GM21528 (cell line): ENCODE results near the gene CDKN2D.

Experiments used
- ATAC-seq: cut with Tn5 transposase; IDR thresholded peaks from one replicate; pipeline ENCODE4 v1.9.1; 2021; ENCODE audit warnings: mild to moderate bottlenecking, moderate library complexity; ENCODE audit not compliant: unreplicated experiment, low FRiP score

CDKN2D gene

GRCh38 chr19:10568826-10569651, at the start of gene CDKN2D:
Gene CDKN2D (minus strand): TSS chr19:10568979. CDS start chr19:10568653, 326 bp downstream.
- peak; percentile 65 for ATAC-seq

DNA sequence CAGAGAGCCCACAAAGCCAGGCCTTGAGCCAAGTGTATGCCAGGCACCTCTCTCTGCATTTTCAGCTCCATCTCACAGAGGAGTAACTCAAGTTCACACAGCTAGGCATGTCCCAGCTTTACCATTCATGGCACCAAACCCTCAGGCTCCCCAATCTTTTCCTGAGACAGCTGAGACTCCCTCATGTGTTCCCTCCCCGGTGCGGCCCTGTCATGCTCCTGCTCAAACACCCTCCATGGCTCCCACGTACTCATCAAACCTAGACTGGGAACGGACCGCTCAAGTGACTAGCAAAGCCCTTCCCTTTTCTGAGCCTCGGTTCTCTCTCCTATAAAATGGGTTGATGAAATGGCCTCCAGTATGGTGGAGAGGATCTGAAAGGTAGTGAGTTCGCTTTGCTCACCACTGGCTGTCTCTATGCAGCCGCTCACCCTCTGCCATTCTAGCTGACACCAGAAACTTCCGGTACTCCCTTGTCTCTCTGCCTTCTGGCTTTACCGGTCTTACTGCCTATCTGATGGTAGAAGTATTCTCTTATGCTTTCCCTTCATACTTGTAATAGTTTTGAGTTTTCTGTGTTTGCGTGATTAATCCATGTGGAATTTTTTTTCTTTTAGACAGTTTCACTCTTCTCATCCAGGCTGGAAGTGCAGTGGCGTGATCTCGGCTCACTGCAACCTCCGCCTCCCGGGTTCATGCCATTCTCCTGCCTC, 48.8 kb upstream of the CDKN2D start:
- ATAC-seq = no peak

- no peak for ATAC-seq
Observed at GRCh38 chr19:10615429-10616023, 46.7 kb upstream of the CDKN2D start.

GRCh38 chr19:10612499-10613119, 43.8 kb upstream of the CDKN2D start:
- no peak for ATAC-seq

- ATAC-seq = no peak
Observed at GRCh38 chr19:10611907-10612306, 43.1 kb upstream of the CDKN2D start.

DNA sequence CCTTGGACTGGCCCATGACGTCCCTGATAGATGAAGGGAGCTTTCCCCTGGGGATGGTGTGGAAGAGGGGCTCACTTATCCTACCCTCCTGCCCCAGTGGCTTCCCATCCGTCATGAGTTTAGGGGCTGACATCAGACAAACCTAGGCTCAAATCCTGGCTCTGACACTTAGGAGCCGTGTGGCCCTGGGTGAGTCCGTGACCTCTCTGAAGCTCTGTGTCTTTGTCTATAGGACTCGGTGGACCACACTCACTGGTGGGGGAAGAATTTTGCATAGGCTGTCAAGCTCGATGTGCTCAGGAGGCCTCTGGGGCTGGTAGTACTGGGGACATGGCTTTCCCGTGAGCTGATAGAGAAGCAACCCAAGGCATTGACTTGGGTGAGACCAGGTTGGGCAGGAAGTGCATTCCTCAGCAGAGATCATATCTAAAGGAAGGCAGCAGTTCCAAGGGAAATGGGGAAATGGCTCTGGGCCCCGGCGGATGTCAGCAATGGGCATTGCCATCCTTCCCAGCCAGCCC, 35.7 kb upstream of the CDKN2D start:
- ATAC-seq = no peak

DNA sequence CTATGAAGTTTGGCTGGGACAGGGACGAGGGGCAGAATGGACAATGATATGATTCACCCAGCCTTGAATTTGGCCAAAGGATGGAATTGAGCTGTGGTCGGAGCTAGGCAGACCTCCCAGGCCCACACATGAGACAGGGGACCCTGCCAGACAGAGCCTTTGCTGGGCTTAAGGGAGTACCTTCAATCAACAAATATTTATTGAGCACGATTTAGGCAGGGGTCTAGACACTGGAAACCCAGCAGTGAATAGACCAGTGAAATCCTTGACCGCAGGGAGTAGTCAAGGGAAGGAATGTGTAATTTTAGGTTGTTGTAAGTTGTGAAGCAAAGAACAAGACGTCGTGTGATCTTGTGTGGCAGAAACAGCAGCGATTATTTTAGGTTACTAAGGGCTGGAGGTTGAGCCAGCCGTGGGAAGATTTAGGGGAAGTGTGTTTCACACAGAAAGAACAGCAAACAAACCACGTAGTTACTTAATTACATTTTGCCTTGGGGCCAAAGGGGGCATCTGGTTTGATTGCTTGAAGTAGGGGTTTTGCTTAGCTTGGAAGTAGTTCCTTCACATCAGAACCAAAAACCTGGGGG, 35.2 kb upstream of the CDKN2D start:
- no peak for ATAC-seq

DNA sequence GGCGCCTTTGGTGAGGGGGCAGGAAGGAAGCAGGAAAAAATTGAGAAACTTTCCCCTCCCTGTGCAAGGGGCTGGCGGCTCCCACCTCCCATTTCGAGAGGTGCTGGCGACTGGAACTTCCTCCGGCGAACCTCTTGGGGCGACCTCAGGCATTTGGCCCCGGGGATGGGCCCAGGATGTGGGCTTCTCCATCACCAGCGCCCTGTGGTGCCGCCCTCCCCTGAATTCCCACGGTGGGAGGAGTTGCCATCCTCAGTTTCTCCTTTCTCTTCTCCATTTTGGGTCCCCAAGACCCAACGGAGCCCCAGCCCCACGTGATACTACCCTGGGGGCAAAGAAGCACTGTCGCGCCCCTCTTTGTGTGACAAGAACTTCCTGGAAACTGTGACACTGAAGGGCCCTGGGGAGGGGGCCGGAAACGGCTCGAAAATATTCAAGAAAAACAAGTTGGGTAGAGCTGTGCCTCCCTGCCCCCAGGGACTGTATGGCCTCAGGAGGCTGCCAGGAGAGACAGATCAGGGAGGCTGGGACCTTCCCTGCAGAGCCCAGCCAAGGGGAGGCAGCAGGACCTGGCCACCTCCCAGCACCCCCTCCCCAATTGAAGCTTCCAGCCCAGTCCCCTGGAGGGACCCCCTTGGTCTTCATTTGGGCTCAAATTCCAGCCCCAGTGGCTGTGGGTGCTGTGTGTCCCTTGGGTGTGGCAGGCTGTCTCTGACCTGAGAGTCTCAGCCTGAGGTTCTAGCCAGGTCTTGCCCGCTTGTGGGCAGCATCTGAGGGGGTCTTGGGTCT, 34.5 kb upstream of the CDKN2D start:
- no peak for ATAC-seq

DNA sequence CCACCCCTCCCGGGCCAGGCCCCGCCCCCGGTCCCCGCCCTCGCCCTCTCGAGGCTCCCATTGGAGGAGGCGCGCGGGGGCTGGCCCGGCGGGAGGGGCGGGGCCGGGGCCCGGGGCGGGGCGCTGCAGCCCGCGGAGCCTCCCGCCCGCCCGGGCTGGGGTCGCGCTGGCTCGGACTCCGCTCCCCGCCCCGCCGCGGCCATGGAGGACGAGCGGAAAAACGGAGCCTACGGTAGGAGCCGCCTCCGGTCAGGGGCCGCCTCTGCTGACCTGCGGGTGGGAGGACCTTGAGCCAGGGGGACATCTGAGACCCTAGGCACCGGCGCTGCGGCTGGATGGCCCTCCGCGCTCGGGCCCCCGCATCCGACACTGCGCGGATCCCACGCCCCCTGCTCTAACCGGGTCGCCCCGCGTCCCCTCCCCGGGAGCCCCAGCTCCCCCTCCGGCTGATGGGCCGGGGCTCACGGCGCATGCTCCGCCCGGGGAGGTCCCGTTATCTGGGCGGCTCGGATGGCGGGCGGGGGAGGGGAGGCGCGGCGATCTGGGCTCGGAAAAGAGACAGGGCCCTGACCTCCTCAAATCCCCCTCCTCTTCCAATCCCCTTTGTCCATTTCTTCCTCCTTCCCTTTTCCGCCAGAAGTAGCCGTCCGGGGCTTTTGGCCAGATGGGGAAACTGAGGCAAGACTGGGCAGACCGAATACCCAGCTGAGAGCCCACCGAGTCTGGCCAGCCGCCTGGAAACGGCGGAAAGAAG, 33.7 kb upstream of the CDKN2D start:
- ATAC-seq = peak; percentile 55

GRCh38 chr19:10601999-10602329, 33.2 kb upstream of the CDKN2D start:
- ATAC-seq = no peak

DNA sequence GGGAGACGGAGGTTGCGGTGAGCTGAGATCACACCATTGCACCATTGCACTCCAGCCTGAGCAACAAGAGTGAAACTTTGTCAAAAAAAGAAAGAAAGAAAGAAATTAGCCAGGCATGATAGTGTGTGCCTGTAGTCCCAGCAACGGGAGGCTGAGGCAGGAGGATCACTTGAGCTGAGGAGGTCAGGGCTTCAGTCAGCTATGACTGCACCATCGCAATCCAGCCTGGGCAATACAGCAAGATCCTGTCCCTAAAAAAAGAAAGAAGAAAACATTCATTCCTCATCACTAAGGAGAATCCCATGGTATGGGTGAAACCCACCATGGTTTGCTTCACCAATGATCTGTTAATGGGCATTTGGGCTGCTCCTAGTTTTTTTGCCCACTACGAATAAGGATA, 31.4 kb upstream of the CDKN2D start:
- no peak for ATAC-seq

DNA sequence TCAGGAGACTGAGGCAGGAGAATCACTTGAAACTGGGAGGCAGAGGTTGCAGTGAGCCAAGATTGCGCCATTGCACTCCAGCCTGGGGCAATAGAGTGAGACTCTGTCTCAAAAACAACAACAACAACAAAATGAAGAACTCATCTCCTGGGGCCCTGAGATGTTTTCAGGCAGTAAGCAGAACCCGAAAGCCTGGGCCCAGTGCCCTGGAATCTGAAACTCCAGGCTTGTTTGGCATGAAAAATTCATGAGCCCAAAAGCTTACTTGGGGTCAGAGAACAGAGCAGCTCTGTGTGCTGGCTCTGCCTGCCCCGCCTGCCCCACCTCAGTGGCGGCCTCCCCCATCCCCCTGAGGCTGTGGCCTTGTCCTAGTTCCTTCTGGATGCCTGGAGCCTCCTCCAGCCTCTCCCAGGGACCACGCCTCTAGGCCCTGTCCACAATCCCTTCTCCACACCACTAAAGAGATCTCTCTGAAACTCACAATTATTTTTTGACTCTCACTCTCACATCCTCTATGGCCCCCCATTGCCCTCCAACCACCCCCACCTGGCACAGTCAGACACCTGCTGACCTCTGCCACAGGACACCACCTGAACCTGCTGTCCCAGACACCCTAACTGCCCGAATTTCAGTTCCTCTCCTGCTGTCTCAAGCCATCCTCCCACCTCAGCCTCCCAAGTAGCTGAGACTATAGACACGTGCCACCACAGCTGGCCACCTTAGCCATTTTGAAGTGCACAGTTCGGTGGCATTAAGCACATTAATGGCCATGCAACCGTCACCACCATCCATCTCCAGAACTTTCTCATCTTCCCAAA, 25.2 kb upstream of the CDKN2D start:
- ATAC-seq = no peak

GRCh38 chr19:10593148-10593547, 24.4 kb upstream of the CDKN2D start:
- ATAC-seq = no peak

GRCh38 chr19:10587839-10588150, 19.0 kb upstream of the CDKN2D start:
- no peak for ATAC-seq

- no peak for ATAC-seq
Observed at GRCh38 chr19:10587022-10587838, 18.5 kb upstream of the CDKN2D start, which contains the start of gene AP1M2. Gene AP1M2 (minus strand): TSS chr19:10587312. CDS start chr19:10587231, 81 bp downstream.

GRCh38 chr19:10586396-10586795, 17.6 kb upstream of the CDKN2D start:
- no peak for ATAC-seq

GRCh38 chr19:10583036-10583776, 14.4 kb upstream of the CDKN2D start:
- no peak for ATAC-seq
